Eye (tissue), 1 donor: Measurements from ENCODE around the gene SLC4A11.

Source experiments
- DNase-seq: peaks from one replicate; pipeline ENCODE4 v3.0.0-alpha.2; 2015

The SLC4A11 gene

GRCh38 chr20:3245711-3246110, 6.7 kb upstream of the SLC4A11 start:
- DNase-seq: no peak

- DNase-seq: no peak
Measured at GRCh38 chr20:3245156-3245555, 6.2 kb upstream of the SLC4A11 start.

- no peak for DNase-seq
Measured at GRCh38 chr20:3244613-3245012, 5.6 kb upstream of the SLC4A11 start.

DNA sequence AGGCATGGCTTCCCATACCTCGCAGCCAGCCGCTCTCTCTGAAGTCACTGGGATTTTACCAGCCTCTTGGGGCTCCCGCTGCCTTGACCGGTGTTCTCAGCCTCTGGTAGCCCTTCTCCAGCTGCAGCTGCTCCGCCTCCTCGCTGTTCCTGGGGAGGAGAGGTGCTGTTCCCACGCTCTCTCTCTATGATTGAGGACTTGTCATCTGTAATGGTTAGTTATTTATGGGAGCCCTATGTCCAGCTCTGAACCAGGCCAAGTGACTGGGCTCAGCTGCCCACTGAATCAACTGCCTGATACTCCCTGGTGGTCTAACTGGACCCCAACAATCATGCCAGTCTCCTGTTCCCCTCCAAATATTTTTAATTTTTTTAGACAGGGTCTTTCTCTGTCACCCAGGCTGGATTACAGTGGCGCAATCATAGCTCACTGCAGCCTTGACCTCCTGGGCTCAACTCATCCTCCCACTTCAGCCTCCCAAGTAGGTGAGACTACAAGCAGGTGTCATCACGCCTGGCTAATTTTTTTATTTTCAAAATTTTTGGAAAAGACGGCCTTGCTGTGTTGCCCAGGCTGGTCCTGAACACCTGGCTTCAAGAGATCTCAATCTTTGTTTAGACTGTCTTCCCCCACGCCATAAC, 4.8 kb upstream of the SLC4A11 start:
- DNase-seq: no peak

DNA sequence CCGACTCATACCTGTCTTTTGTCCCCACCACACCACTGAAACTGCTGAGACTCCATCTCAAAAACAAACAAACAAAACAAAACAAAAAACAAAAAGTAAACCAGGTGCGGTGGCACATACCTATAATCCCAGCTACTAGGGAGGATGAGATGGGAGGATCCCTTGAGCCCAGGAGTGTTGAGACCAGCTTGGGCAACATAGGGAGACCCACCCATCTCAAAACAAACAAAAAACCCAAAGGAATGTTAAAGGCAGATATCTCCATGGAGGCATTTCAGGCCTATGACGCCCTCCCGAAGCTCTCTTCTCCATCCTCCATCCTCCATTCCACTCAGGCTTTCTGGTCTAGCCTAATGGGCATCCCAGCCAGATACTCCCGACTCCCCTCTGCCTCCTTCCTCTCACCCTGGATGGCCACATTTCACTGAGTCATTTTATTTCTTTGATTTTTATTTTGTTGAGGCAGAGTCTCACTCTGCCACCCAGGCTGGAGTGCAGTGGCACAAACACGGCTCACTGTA, 3.2 kb upstream of the SLC4A11 start:
- DNase-seq: no peak

GRCh38 chr20:3240776-3241363, 1.9 kb upstream of the SLC4A11 start:
- no peak for DNase-seq

GRCh38 chr20:3239867-3240775, 1.1 kb upstream of the SLC4A11 start:
- peak; percentile 38 for DNase-seq

- DNase-seq: peak; percentile 56
Measured at GRCh38 chr20:3238616-3239025, 369 bp downstream of the SLC4A11 start.

- DNase-seq: peak; percentile 38
Measured at GRCh38 chr20:3237958-3238615, 903 bp downstream of the SLC4A11 start.

GRCh38 chr20:3237011-3237957, 1.7 kb downstream of the SLC4A11 start:
- no peak for DNase-seq

DNA sequence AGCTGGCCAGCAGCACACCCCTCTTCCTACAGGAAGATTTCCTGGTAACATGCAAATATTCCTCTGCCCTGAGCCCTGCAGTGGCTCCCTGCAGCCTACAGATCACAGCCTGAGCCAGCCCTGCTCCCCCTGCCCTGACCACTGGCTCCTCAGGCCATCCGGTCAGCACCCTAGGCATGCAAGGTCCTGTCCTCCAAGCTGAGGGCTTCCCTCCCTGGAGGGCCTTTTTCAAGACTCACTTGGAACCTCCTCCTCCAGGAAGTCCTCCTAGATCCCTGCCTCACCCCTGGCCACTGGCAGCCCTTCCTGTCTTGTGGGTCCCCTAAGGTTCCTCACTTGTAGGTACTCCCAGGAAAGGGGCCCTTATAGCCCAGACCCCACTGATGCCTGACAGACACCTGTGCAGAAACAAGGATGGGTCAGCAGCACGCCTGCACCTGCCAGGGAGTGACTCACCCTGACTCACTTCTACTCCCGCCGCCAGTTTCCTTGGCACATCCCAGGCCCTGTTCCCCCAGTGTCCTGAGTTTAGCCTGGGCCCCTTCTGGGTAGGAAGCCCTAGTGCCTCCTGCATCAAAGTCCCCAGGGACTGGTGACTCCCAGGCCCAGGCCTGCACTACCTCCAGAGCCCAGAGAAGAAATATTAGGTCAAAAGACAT, 3.2 kb downstream of the SLC4A11 start:
- DNase-seq: no peak

DNA sequence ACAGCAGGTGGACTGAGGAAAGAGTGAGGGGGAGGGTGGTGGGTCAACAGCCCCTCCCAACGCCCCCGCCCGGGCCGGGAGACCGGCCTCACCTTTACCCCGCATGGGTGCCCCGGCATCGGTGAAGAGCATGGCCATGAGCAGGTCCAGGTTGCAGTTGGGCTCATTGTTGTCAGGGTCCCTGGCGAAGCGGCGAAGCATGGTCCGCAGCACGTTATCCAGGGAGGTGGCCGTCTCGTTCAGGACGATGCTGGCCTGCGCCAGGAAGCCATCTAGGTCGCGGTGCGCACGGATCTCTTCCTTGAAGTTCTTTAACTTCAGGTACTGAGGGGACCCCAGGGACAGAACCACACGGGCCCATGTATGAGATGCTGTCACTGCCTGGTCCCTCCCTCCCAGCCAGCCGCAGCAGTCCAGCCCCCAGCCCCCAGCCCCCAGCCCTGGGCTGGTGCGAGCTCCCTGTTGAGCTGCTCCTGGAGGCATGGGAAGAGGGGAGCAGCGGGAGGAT, 4.9 kb downstream of the SLC4A11 start:
- no peak for DNase-seq

DNA sequence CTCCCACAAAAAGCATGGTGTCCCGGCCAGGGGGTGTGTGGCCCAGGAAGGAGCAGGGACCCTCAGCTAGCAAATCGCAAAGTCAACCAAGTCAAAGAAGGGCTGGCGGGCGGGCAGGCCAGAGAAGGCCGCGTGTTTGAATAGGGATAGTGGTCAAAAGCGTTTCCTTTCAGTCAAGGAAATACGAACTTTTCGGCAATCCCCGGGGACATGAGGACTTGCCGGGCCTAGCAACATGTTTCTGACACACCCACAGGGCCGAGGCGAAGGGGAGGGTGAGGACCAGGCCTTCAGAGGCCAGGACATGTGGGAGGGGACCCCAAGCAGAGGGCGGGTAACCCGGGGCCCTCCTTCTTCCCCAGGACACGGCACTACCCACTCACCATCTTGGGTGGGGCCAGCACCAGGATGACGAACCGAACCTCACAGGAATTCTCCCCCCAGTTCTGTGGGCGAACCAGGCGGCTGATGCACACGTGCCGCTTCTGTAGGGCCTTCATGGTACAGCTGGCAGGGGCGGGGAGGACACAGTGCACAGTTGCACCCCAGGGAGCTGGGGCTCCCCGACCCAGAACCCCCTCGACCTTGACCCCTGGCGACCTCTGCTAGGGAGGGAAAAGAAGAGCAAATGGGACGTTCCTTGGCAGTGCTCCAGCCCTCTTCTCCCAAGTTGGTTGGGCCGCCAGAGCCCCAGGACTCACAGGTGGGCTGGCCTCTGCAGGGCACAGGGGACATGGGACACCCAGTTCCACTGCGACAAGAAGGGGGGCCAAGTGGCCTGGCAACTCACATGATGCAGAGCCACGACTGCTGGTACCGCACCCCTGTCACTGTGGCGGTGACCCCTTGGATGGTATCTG, 5.6 kb downstream of the SLC4A11 start:
- DNase-seq: no peak

DNA sequence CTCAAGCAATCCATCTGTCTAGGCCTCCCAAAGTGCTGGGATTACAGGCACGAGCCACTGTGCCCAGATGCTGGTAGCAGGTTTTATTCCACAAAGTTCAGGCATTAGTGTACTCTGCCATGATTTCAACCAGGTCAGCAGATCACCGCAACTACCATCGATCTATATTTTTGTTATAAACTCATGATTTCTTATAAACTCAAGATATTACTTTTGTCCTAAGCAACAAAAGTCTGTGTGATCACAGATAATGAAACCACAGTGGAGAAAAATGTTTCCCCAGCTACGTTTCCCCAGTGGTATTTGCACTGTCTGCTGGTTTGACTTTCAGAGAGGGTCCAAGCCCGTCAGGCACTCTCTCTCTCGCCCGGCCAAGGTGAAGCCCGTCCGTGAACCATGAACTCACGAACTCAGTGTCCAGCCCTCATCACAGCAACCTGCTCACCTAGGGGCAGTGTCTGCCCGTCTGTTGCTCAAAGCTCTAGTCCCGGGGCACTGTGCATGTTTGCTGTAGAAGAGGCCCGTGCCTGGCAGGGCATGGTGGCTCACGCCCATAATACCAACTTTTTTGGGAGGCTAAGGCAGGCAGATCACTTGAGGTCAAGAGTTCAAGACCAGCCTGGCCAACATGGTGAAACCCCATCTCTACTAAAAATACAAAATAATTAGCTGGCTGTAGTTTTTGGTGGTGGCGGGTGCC, 7.0 kb downstream of the SLC4A11 start:
- no peak for DNase-seq

- no peak for DNase-seq
Measured at GRCh38 chr20:3231116-3231515, 7.9 kb downstream of the SLC4A11 start.

DNA sequence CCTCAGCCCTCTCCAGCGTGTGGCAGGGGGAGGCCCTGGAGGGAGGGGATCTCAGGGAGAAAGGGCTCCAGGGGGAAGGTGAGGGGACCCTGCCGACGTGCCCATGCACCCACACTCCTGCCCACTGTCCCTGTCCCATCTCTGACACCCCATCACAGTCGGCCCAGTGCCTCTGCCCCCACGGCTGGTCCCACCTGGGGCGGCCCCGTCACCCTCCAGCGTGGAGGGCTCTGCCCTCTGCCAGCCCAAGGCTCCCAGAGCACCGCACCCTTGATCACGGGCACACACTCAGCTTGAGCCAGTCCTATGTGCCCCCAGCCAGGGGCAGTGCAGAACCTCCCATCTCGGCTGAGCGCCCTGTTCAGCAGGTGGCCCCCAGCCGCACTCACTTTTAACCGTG, 9.2 kb downstream of the SLC4A11 start:
- no peak for DNase-seq

GRCh38 chr20:3229158-3229557, 9.8 kb downstream of the SLC4A11 start:
- no peak for DNase-seq

- no peak for DNase-seq
Measured at GRCh38 chr20:3228750-3229032, 10.3 kb downstream of the SLC4A11 start.

DNA sequence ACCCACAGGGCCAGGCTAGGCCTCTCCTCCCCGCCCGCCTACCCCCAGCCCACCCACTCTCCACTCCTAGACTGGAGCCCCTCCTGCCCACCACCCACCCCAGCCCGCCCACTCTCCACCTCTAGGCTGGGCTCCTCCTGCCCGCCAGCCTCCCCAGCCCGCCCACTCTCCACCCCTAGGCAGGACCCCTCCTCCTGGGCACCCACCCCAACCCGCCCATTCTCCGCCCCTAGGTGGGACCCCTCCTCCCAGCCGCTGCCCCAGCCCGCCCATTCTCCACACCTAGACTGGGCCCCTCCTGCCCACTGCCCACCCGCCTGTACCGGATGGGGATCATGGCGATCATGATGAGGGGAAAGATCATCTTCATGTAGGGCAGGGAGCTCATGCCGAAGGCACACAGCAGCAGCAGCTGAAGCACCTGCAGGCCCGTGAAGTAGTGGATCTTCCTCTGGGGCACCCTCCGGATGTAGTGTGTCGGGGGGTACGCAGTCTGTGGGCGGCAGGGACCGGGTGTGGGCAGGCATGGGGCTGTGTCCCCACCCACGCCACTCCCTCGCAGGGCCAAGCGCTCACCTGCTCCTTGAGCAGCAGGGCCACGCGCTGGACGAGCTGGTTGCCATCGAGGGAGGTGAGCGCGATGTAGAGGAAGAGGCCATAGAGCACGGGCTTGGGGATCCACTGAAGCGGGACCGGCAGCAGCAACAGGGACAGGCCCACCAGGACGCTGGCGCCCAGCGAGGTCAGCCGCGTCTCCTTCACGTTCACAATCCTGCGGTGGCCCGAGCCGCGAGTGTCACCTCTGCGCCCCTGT, 10.8 kb downstream of the SLC4A11 start:
- no peak for DNase-seq
